Adrenal gland (tissue), 12 donors: Measurements from ENCODE around the gene KASH5. TPM values are rescaled to one million over a fixed set of nuclear protein-coding genes. Genes with fewer than 3 reads are reported as not detected.

Experiments
- DNase-seq, 7 donors: peaks; one replicate each; pipeline ENCODE4 v3.0.0-alpha.2; 2019 to 2020
- H3K27ac ChIP-seq, 5 donors: fragments of 200-600 bp; sonication (generic) in 4 of 5; 1 replicate in 3 of 5; 2 replicates in 2 of 5; pipeline versions ENCODE4 v1.5.1 to v1.8.0; 2016 to 2020; ENCODE audit warnings: mild to moderate bottlenecking in 1 of 5
- H3K27me3 ChIP-seq: fragments of 200-600 bp; 2 replicates; pipeline ENCODE4 v1.8.0; 2021
- H3K36me3 ChIP-seq, 2 donors: fragments of 200-600 bp; replicated peaks in 1 of 2; 1 replicate in 1 of 2; 2 replicates in 1 of 2; pipeline versions ENCODE4 v1.5.1 to v1.8.0; 2018 to 2022
- H3K4me1 ChIP-seq, 2 donors: fragments of 200-600 bp; replicated peaks in 1 of 2; 1 replicate in 1 of 2; 2 replicates in 1 of 2; pipeline versions ENCODE4 v1.5.1 to v1.8.0; 2018 to 2021
- H3K4me3 ChIP-seq, 4 donors: fragments of 200-600 bp; sonication (generic) in 3 of 4; one replicate each; pipeline ENCODE4 v1.5.1; 2016 to 2018
- H3K9me3 ChIP-seq, 3 donors: fragments of 200-600 bp; sonication (generic) in 1 of 3; replicated peaks in 1 of 3; 1 replicate in 2 of 3; 2 replicates in 1 of 3; pipeline versions ENCODE4 v1.5.1 to v1.8.0; 2016 to 2021
- CTCF ChIP-seq, 6 experiments: fragments of 450-650 bp in 4 of 6; fragments of 200-600 bp in 2 of 6; sonication (generic) in 1 of 6; IDR thresholded peaks; 1 replicate in 5 of 6; 2 replicates in 1 of 6; pipeline versions ENCODE4 v1.5.1 to v1.8.0; 2016 to 2021; ENCODE audit warnings: antibody characterized with exemption in 6 of 6, mild to moderate bottlenecking in 2 of 6, moderate library complexity in 1 of 6
- POLR2A ChIP-seq, 2 donors: fragments of 450-650 bp; IDR thresholded peaks; one replicate each; pipeline ENCODE4 v1.6.1; 2017; ENCODE audit warnings: antibody characterized with exemption in 2 of 2, mild to moderate bottlenecking in 2 of 2, moderate library complexity in 1 of 2
- WGBS, 4 donors: extraction: QIAGEN DNeasy Blood & Tissue Kit in 2 of 4; methylation state at CpG; one replicate each; pipeline versions ENCODE4 v1.1.5 to v1.1.7; 2013 to 2017; 5-methylcytosine and 5-hydroxymethylcytosine counted together
- intact Hi-C, 2 donors: fragments of 100-400 bp; cut with DNase I; formaldehyde crosslinking; loops; one replicate each; pipeline versions ENCODE4 v1.14.1 to v1.15.0; 2022 to 2023
- polyA plus RNA-seq, 3 donors: library from polyadenylated mRNA; stranded (reverse); fragments of 200-250 nt in 2 of 3; fragments of 350-450 nt in 1 of 3; fragmentation: Illumina TruSeq in 1 of 3; extraction: RNeasy Lipid Tissue Mini Kit (QIAGEN cat#74804) in 1 of 3; gene quantifications; one replicate each; pipeline ENCODE4 v1.2.3, GENCODE V29; 2013 to 2014
- total RNA-seq, 9 donors: library from RNA; depleted of rRNA in 4 of 9; stranded (reverse); fragments of >200 nt in 4 of 9; fragments of 120-200 nt in 1 of 9; fragmentation: NEBNext Ultra II Directional in 1 of 9; extraction: Animal tissue kit (Norgen Biotek cat#: 25700) in 1 of 9; gene quantifications; one replicate each; pipeline versions ENCODE4 v1.1.0 to v1.2.4, GENCODE V29; 2013 to 2023
- donor health status: healthy with polysubstance abuse.
- donor health status: Bipolar disorder and iron deficiency.
- donor health status: DM: yes; HTN: yes; CAD: no.
- donor health status: DM: no; HTN: no; CAD: no.
- donor health status: DM: no; HTN: no; CAD: no.
- donor health status: DM: yes; HTN: yes; CAD: no.

KASH5 gene
- total and polyA plus RNA-seq, 12 donors = 0.74 to 0.97 TPM; not detected in 10

- H3K27me3 ChIP-seq = peaks cover 85% of the 10 kb centered on the region
- no peak overlapping the region for H3K4me3 ChIP-seq
- DNase-seq = no peak
- 3 to 5% (median 4%) methylated on average over 11 to 30 of the region's 30 CpGs for WGBS, 4 donors
- no peak overlapping the region for H3K27ac ChIP-seq
- TF ChIP-seq CTCF (IDR thresholded peaks at IDR 0.05) (no peak), POLR2A (IDR thresholded peaks at IDR 0.05) (no peak)
- intact Hi-C loops = no loop called here
- peaks cover 0 to 25% of the 10 kb centered on the region in 2 donors for H3K4me1 ChIP-seq
- no peaks in the 10 kb centered on the region for H3K9me3 ChIP-seq
- no peaks in the 10 kb centered on the region for H3K36me3 ChIP-seq
Observed at GRCh38 chr19:49425922-49426592, 38.0 kb downstream of the KASH5 start.

GRCh38 chr19:49427339-49427738 is 39.3 kb downstream of the KASH5 start:
- Histone ChIP-seq H3K4me1 (peaks cover 0 to 20% of the 10 kb centered on the region in 2 donors), H3K36me3 (no peaks in the 10 kb centered on the region), H3K27me3 (peaks cover 85% of the 10 kb centered on the region), H3K27ac (no peak overlapping the region), H3K9me3 (no peaks in the 10 kb centered on the region), H3K4me3 (no peak overlapping the region)
- TF ChIP-seq CTCF (IDR thresholded peaks at IDR 0.05) (no peak), POLR2A (IDR thresholded peaks at IDR 0.05) (no peak)
- WGBS, 4 donors = 41 to 47% (median 44%) methylated on average over 2 to 12 of the region's 12 CpGs
- intact Hi-C loops = no loop called here
- DNase-seq = no peak

- Histone ChIP-seq H3K4me3 (no peak overlapping the region), H3K36me3 (no peaks in the 10 kb centered on the region), H3K4me1 (peaks cover 0 to 13% of the 10 kb centered on the region in 2 donors), H3K27ac (no peak overlapping the region), H3K27me3 (peaks cover 85% of the 10 kb centered on the region), H3K9me3 (no peaks in the 10 kb centered on the region)
- WGBS, 4 donors = 0 to 3% (median 2%) methylated on average over 5 to 45 of the region's 45 CpGs
- no peak for DNase-seq
- intact Hi-C loops = no loop called here
- TF ChIP-seq POLR2A (IDR thresholded peaks at IDR 0.05) (no peak), CTCF (IDR thresholded peaks at IDR 0.05) (no peak)
Observed at GRCh38 chr19:49427855-49428546, 40.0 kb downstream of the KASH5 start.

GRCh38 chr19:49428547-49429451 is 40.8 kb downstream of the KASH5 start:
- no peak overlapping the region for H3K4me3 ChIP-seq
- intact Hi-C loops = no loop called here
- DNase-seq = no peak
- H3K36me3 ChIP-seq = no peaks in the 10 kb centered on the region
- peaks cover 0 to 6% of the 10 kb centered on the region in 2 donors for H3K4me1 ChIP-seq
- 11 to 15% (median 13%) methylated on average over 8 to 29 of the region's 29 CpGs for WGBS, 4 donors
- TF ChIP-seq CTCF (IDR thresholded peaks at IDR 0.05) (no peak), POLR2A (IDR thresholded peaks at IDR 0.05) (no peak)
- peaks cover 85% of the 10 kb centered on the region for H3K27me3 ChIP-seq
- H3K9me3 ChIP-seq = no peaks in the 10 kb centered on the region
- no peak overlapping the region for H3K27ac ChIP-seq
